Breast epithelium (tissue), 3 donors: ENCODE data around the gene SPACA6.

Experiments
- CTCF ChIP-seq, 3 donors: fragments of 450-650 bp; IDR thresholded peaks; one replicate each; pipeline ENCODE4 v1.5.1; 2016 to 2017; ENCODE audit warnings: antibody characterized with exemption in 3 of 3, mild to moderate bottlenecking in 3 of 3, moderate library complexity in 3 of 3
- POLR2A ChIP-seq: fragments of 450-650 bp; IDR thresholded peaks from one replicate; pipeline ENCODE4 v1.6.1; 2016; ENCODE audit warnings: antibody characterized with exemption, mild to moderate bottlenecking, moderate library complexity

- no peak for TF ChIP-seq CTCF (IDR thresholded peaks at IDR 0.05)
- TF ChIP-seq POLR2A = no peak
Observed at GRCh38 chr19:51699170-51699569, 6.0 kb downstream of the SPACA6 start.
